GM20000 (cell line): ENCODE data around the gene GPSM1.
A peak's percentile ranks its signal among the peaks of the same experiment; 100 is the strongest.

Experiments
- DNase-seq: peaks from one replicate; pipeline ENCODE4 v3.0.0; 2012; ENCODE audit warnings: low spot score
- CTCF ChIP-seq: IDR thresholded peaks from 2 replicates; pipeline ENCODE4 v1.5.1; 2012; ENCODE audit warnings: mild to moderate bottlenecking, control low read depth; ENCODE audit errors: extremely low read depth, missing control alignments

Gene GPSM1

DNA sequence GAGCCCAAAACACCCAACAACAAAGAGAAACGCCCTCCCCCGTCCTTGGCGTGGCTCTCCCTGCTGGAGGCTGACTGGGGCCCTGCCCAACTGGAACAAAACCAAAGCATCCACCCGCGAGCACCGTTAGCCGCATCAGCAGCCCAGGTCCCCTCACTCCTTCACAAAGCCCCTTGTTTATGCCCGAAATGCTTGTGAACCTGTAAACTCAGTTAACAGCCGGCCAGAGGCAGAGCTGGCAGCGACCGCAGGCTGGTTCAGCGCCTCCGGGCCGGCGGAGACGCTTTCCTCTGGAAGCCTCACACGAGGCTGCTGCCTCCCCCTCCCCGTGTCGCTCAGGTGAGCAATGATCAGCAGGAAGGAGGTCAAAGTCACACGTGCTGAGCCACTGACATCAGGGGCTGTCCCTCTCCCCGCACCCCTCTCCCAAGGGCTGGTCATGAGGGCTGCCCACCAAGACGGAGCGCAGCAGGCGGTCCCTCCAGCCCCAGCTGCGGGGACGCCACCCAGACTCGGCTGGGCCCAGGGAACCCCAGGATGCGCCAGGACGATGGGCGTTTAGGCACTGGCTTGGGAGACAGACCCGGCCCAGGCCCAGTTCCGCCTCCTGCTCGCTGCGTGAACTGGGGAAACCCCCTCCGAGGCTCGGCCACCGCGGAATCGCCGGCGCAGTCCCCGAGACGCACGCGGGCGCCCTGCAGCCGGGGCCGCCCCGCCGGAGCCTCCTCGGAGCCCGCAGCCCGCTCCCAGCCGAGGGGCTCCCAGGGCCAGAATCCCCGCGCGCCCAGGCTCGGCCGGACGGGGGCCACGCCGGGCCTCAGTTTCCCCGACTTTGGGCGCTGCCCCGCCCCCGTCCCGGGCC, 72.1 kb downstream of the GPSM1 start:
- DNase-seq = peak; percentile 74
- no peak for TF ChIP-seq CTCF

DNA sequence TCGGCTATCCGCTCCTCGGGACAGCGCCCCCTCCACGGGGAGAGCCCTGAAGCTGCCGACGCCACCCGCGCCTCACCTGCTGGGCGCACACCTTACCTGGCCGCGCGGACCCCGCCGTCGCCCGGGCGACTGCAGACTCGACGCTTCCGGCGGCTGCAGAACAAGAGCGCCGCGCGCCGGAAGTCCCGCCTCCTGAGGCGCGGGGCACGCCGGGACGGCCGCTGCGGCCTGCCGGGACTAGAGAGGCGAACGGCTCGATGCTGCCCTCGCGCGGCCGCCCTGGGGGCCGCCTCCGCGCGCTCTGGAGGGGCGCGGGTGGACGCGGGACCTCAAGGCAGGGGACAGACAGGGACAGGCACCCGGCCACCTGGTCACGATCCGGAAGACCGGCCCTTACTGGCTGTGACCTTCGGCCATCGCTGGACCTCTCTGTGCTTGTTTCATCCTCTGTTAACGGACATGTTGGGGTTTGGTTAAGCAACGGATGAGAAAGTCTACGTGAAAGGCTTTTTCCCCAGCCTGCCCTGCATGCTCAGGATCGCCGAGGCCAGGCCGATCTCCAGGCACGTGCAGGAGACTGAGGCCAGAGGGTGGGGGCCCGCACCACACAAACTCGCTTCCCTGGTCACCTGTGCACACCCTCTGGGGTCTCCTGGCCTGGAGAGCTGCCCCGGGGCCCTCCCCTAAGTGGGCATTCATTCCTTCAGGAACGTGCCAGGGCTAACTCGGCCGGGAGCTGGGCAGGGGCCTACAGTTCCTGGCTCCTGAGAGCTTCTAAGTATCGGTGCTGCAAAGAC, 72.9 kb downstream of the GPSM1 start, which contains the start of gene SNAPC4:
TSS of gene SNAPC4 (minus strand) at position 133 of the 797 bp plus-strand sequence. CDS start 1,742 bp downstream, outside the sequence.
- peak; percentile 95 for TF ChIP-seq CTCF
- DNase-seq = peak; percentile 99

GRCh38 chr9:136401173-136401922, 74.0 kb downstream of the GPSM1 start:
- TF ChIP-seq CTCF = no peak

DNA sequence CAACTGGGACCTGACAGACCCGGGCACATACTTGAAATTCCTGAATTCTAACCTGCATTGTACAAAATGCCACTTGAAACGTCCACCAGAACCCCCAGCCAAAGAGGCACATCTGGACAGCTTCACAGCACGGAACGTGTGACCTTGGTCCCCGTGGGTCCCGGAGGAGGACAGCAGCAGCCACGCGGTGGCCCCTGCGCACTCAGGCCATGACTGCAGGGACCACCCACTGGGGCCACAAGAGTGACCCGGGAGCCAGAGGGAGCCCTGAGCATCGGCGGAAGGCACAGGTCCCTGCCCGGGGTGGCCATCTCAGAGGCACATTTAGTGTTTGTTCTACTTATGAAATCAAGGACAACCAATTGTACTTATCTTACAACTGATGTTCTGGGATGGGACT, 74.7 kb downstream of the GPSM1 start:
- no peak for TF ChIP-seq CTCF

More at GRCh38 chr9:136401173-136401922, 74.0 kb downstream of the GPSM1 start:
- DNase-seq = no peak

DNA sequence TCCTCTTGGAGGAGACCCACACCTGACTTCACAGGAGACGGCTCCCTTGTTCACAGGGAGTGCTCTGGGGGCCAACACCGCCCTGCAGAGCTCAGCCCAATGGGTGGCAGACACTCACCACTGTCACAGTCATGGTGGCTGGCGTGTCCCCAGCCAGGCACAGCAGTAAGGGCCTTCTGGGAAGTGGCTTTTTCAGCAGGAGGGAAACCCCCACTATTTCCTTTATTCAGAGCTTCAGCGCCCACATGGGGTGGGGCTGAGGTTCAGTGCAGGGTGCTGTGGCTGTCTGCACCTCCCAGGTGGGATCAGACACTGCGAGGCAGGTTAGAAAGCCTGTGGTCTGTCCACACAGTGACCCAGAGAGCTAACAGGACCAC, 76.2 kb downstream of the GPSM1 start:
- TF ChIP-seq CTCF = no peak
- peak; percentile 82 for DNase-seq

More for the DNA sequence above, 74.7 kb downstream of the GPSM1 start:
- DNase-seq = no peak

GRCh38 chr9:136403915-136404800, 76.8 kb downstream of the GPSM1 start:
- DNase-seq = peak; percentile 79
- no peak for TF ChIP-seq CTCF
